22Rv1 (cell line): ENCODE data around the gene MRPL54.

Experiments
- CTCF ChIP-seq: fragments of 450-650 bp; IDR thresholded peaks from 2 replicates; pipeline ENCODE4 v1.5.1; 2017; ENCODE audit warnings: mild to moderate bottlenecking
- ZFX ChIP-seq: fragments of 450-650 bp; IDR thresholded peaks from 2 replicates; pipeline ENCODE4 v1.6.1; 2017; ENCODE audit warnings: antibody characterized with exemption, borderline replicate concordance

- TF ChIP-seq CTCF (no peak), ZFX (no peak)
Observed at GRCh38 chr19:3767050-3767449, 4.6 kb downstream of the MRPL54 start.
